ENCODE results near the gene MAFG.

- TF ChIP-seq CTCF (IDR thresholded peaks at IDR 0.05 in 4 of 5, conservative IDR thresholded peaks at IDR 0.05 in 1 of 5): no peak
- TF ChIP-seq POLR2A (IDR thresholded peaks at IDR 0.05): no peak
These were observed 2.7 kb downstream of the MAFG start for GRCh38 chr17:81924557-81925532.

All from gastrocnemius medialis (tissue), 4 donors.